Brain microvascular endothelial cell (primary cell): ENCODE data around the gene MAGEB4.
A peak's percentile ranks its signal among the peaks of the same experiment; 100 is the strongest.
"Not testable (repeated sequence)": the region's sequence is repeated elsewhere in the genome, so short reads cannot be mapped to it uniquely, and the experiment has no call there.

ENCODE experiments used
- DNase-seq: peaks from one replicate; pipeline ENCODE4 v3.0.0-alpha.2; 2020
- H3K27ac ChIP-seq: fragments of 250-450 bp; sonication (Bioruptor Pico); 2 replicates; pipeline ENCODE4 v1.5.1; 2020; ENCODE audit warnings: mild to moderate bottlenecking, moderate library complexity
- H3K27me3 ChIP-seq: fragments of 250-450 bp; sonication (Bioruptor Pico); replicated peaks from 2 replicates; pipeline ENCODE4 v1.5.1; 2020; ENCODE audit warnings: mild to moderate bottlenecking
- H3K36me3 ChIP-seq: fragments of 250-450 bp; sonication (Bioruptor Pico); replicated peaks from 2 replicates; pipeline ENCODE4 v1.5.1; 2020; ENCODE audit warnings: mild to moderate bottlenecking
- H3K4me3 ChIP-seq: 2 replicates; pipeline ENCODE4 v1.5.1; 2011; ENCODE audit warnings: low read depth, mild to moderate bottlenecking, control low read depth, low read length, moderate library complexity
- in situ Hi-C: cut with HindIII; loops from 2 replicates; pipeline ENCODE4 v1.10.0; 2017; ENCODE audit warnings: low sequenced_read_pairs, low pct_ligation_motif_present
- TF ChIP-seq, protein P1 (sequence below): IDR thresholded peaks from 2 replicates; pipeline ENCODE4 v1.5.1; 2011; ENCODE audit warnings: low read depth, mild to moderate bottlenecking, moderate library complexity, low read length, control low read depth, inconsistent platforms; ENCODE audit errors: missing control alignments

Gene MAGEB4, protein sequence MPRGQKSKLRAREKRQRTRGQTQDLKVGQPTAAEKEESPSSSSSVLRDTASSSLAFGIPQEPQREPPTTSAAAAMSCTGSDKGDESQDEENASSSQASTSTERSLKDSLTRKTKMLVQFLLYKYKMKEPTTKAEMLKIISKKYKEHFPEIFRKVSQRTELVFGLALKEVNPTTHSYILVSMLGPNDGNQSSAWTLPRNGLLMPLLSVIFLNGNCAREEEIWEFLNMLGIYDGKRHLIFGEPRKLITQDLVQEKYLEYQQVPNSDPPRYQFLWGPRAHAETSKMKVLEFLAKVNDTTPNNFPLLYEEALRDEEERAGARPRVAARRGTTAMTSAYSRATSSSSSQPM

DNA sequence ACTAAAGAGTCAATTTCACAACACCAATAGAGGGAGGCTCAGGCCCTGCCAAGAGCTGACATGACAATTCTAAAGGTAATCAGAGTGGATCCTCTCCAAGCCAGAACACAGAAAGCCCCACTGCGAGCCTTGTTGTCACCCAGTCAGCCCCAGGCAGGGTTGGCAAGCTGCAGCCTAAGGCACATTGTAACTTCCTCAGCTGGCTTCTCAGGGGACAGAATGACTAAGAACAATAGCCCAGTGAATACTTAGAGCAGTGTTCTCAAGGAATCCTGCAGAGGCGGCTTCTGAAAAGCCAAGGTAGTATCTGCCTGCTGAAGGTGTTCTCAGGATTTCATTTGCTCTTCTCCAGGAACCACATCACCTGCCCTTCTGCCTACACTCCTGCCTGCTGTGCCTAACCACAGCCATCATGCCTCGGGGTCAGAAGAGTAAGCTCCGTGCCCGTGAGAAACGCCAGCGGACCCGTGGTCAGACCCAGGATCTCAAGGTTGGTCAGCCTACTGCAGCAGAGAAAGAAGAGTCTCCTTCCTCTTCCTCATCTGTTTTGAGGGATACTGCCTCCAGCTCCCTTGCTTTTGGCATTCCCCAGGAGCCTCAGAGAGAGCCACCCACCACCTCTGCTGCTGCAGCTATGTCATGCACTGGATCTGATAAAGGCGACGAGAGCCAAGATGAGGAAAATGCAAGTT is at the start of gene MAGEB4:
MAGEB4 (plus strand) TSS at position 277 of the 692 bp plus-strand sequence; CDS start at position 413, 136 bp downstream.
- Histone ChIP-seq H3K36me3 (no peaks in the 10 kb centered on the region), H3K27ac (no peak within 1 kb of the TSS), H3K27me3 (no peaks in the 10 kb centered on the region), H3K4me3 (no peak within 1 kb of the TSS)
- TF ChIP-seq, protein P1, sequence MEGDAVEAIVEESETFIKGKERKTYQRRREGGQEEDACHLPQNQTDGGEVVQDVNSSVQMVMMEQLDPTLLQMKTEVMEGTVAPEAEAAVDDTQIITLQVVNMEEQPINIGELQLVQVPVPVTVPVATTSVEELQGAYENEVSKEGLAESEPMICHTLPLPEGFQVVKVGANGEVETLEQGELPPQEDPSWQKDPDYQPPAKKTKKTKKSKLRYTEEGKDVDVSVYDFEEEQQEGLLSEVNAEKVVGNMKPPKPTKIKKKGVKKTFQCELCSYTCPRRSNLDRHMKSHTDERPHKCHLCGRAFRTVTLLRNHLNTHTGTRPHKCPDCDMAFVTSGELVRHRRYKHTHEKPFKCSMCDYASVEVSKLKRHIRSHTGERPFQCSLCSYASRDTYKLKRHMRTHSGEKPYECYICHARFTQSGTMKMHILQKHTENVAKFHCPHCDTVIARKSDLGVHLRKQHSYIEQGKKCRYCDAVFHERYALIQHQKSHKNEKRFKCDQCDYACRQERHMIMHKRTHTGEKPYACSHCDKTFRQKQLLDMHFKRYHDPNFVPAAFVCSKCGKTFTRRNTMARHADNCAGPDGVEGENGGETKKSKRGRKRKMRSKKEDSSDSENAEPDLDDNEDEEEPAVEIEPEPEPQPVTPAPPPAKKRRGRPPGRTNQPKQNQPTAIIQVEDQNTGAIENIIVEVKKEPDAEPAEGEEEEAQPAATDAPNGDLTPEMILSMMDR, result no peak
- no peak for DNase-seq
- in situ Hi-C loops, result no loop called here

DNA sequence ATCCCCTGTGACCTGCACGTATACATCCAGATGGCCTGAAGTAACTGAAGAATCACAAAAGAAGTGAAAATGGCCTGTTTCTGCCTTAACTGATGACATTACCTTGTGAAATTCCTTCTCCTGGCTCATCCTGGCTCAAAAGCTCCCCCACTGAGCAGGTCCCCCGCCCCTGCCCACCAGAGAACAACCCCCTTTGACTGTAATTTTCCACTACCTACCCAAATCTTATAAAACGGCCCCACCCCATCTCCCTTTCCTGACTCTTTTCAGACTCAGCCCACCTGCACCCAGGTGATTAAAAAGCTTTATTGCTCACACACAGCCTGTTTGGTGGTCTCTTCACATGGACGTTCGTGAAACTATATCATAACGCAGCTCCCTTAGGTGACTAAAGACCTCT is 47.9 kb upstream of the MAGEB4 start:
- DNase-seq, in situ Hi-C loops, H3K27ac ChIP-seq, H3K36me3 ChIP-seq, H3K27me3 ChIP-seq, H3K4me3 ChIP-seq: not testable (repeated sequence)

DNA sequence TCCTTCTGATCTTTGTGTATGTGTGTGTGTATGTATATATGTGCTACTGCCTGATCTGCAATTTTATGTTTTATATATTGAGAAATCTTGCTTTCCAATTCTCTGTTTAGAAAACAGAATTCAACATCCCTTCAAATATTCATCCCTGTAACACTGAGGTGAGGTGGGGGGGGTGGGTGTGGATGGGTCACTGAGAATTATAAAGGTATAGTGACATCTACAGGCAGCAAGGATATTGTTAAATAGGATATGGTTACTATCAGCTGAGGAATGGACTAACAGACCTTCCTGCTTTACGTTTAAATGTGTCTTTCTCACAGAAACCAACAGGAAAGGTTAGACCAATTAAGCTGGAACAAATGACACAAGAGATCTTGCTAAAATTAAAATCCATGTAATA is 45.5 kb upstream of the MAGEB4 start:
- no peak overlapping the region for H3K27ac ChIP-seq
- TF ChIP-seq, protein P1, result peak; percentile 21
- H3K27me3 ChIP-seq, result no peaks in the 10 kb centered on the region
- H3K36me3 ChIP-seq, result no peaks in the 10 kb centered on the region
- in situ Hi-C loops, result no loop called here
- DNase-seq, result peak; percentile 1
- H3K4me3 ChIP-seq, result no peak overlapping the region

DNA sequence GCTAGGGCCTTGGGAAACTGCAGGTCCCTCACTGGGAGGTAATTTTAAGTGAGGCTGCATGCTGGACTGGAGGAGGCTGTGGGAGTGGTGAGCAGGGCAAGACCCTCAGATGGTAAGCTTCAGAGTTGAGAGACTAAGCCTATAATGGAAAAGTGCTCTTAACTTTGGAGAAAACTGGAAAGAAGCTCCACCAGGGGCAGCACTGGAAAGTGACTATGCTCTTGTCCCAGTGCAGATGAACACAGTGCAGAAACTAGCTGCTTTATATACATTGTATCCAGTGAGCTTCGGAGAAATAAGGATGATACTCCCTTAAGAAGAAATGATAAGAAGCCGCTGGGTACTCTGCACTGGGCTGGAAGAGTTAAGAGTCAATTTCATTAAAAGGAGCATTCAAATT is 29.6 kb upstream of the MAGEB4 start:
- no peak overlapping the region for H3K4me3 ChIP-seq

DNA sequence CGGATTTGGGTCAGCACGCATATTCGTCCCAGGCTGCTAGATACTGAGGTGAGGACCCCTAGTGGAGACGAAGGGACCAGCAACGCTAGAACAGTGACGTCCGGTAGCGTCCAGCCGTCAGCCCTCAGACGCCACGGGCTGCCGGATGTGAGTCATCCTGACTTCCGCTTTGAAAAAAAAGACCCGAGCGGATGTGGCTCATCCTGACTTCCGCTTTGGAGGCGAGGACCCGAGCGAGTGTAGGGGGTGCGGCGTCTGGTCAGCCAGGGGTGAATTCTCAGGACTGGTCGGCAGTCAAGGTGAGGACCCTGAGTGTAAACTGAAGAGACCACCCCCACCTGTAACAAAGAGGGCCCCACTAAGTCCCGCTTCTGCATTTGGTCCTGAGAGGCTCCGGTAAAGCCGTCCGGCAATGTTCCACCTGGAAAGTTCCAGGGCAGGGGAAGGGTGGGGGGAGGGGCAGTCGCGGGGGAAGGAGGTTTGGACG is 26.4 kb upstream of the MAGEB4 start, which contains the start of gene MAGEB2:
MAGEB2 (plus strand) TSS at position 207 of the 487 bp plus-strand sequence. CDS start 3,018 bp downstream, outside the sequence.
- TF ChIP-seq, protein P1, result no peak
- in situ Hi-C loops, result no loop called here
- no peak for DNase-seq

More for the DNA sequence above, 29.6 kb upstream of the MAGEB4 start:
- in situ Hi-C loops, result no loop called here
- Histone ChIP-seq H3K27me3 (no peaks in the 10 kb centered on the region), H3K36me3 (no peaks in the 10 kb centered on the region), H3K27ac (no peak overlapping the region)
- DNase-seq, result no peak
- TF ChIP-seq, protein P1, result peak; percentile 18

DNA sequence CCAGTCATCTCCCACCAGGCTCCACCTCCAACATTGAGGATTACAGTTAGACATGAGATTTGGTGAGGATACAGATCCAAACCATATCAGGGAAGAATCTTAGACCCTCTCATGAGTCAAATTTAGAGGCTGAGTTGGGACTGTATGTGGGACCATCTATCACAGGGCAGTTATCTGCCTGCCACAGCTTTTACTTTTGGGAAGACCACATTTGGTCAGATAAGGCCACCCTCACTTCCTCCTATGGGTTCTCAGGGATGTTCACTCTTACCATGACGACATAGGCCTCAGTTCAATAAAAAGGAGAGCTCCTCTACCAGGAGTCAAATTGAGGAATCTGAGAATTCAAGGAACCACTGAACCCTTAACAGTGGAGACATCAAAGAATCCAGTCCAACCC is 24.3 kb upstream of the MAGEB4 start:
- TF ChIP-seq, protein P1, result no peak
- Histone ChIP-seq H3K36me3 (no peaks in the 10 kb centered on the region), H3K27ac (no peak overlapping the region), H3K4me3 (no peak overlapping the region), H3K27me3 (no peaks in the 10 kb centered on the region)
- DNase-seq, result no peak
- in situ Hi-C loops, result no loop called here

More for the DNA sequence above, 26.4 kb upstream of the MAGEB4 start, which contains the start of gene MAGEB2:
- H3K36me3 ChIP-seq, result no peaks in the 10 kb centered on the region
- no peak within 1 kb of the TSS for H3K4me3 ChIP-seq
- no peak within 1 kb of the TSS for H3K27ac ChIP-seq
- H3K27me3 ChIP-seq, result no peaks in the 10 kb centered on the region
